GM12874 (cell line): ENCODE data around the gene TRH.

Source experiments
- TF ChIP-seq, protein P1 (sequence below): IDR thresholded peaks from 2 replicates; pipeline ENCODE4 v1.5.1; 2011; ENCODE audit warnings: low read depth, mild to moderate bottlenecking, control low read depth, low read length, moderate library complexity; ENCODE audit not compliant: insufficient read depth

TRH gene

DNA sequence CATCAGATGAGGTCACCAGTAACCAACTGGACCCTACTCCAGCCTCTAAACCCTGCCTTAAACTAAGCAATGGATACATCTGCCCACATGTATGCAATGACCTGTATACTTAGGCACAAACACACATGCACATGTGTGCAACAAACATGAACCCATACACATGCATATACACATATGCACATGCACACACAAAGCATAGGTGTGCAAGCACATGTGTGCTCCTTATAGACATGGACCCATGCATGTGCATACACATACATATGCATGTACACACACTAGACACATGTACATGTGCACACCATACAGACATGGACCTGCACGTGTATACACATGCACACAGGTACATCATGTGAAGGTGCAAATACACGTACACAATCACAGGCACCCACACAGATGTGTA is 8.6 kb upstream of the TRH start:
- TF ChIP-seq, protein P1, sequence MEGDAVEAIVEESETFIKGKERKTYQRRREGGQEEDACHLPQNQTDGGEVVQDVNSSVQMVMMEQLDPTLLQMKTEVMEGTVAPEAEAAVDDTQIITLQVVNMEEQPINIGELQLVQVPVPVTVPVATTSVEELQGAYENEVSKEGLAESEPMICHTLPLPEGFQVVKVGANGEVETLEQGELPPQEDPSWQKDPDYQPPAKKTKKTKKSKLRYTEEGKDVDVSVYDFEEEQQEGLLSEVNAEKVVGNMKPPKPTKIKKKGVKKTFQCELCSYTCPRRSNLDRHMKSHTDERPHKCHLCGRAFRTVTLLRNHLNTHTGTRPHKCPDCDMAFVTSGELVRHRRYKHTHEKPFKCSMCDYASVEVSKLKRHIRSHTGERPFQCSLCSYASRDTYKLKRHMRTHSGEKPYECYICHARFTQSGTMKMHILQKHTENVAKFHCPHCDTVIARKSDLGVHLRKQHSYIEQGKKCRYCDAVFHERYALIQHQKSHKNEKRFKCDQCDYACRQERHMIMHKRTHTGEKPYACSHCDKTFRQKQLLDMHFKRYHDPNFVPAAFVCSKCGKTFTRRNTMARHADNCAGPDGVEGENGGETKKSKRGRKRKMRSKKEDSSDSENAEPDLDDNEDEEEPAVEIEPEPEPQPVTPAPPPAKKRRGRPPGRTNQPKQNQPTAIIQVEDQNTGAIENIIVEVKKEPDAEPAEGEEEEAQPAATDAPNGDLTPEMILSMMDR = no peak

DNA sequence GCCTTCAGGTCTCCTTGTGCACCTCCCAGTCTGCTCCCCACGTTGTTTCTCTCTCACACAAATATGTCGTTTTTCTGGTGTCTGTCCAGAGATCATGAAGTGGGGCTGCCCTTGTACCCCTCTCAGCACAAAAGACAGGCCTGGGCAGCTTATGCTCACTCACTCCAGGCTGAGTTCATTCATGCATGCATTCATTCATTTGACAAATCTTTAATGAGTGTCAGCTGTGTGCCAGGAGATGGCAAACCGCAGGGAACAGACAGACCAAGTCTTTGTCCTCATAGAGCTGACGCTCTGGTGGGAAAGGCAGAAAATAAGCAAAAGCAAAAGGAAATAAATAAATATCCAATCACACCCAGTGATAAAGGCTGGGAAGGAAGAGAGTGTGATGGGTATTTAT is 7.6 kb upstream of the TRH start:
- TF ChIP-seq, protein P1 = no peak

DNA sequence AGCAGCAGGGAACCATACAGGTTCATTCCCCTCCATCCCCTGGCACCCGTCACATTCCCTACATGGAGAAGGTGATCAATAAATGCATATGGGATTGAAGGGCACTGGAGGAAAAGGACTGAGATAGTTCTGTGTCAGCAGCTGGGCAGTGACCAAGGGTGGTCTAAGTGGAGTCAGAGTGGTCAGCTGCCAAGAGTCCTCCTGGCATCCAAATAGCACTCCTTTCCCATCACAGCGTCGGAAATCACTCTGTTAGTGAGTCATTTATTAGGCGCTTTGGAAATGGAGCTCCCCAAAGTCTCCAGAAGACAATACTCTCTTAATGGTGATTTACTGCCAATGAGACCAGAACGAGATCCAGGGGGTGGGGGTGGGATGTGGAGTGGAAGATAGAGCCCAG is 6.8 kb upstream of the TRH start:
- TF ChIP-seq, protein P1 = no peak

DNA sequence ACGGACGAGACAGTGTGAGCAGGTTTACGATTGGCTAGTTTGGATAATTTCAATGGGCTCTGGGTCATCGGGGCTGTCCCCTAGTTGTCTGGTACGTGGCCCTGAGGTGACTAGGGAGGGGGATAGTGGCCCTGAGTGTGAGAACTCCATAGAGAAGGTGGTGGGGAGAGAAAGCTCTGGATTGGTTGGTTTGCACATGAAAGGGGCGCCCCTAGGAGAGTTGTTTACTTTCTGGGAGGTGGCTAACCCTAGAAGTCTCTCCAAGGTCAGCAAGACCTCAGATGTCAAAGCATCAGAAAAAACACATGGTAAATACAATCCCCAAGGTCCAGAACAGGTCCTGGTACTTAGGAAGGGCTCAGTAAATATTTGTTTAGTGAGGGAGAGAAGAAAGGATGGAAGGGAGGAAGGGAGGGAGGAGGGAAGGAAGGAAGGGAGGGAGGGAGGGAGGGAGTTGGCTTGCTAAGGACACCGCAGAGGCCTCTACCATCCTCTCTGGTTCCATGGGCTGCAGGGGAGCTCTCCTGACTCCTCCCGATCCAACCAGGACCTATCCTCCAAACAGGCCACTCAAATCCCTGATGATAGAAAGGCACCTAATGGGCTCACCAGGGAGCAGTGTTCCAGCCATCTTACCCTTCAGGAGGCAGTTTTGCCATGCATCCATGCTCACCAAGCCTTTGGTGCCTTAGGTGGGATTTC is 3.0 kb upstream of the TRH start:
- TF ChIP-seq, protein P1 = no peak

DNA sequence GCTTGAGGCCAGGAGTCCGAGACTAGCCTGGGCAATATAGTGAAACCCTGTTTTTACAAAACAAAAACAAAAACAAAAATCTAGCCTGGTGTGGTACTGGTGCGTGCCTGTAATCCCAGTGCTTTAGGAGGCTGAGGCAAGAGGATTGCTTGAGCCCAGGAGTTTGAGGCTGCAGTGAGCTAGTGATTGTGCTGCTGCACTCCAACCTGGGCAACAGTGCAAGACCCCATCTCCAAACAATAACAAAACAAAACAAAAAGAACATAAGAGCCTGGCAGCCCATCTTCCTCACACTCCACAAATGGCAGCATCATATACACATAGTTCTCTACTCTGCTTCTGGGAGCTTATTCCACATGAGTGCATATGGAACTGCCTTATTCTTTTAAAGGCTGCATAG is 2.2 kb upstream of the TRH start:
- TF ChIP-seq, protein P1 = no peak

DNA sequence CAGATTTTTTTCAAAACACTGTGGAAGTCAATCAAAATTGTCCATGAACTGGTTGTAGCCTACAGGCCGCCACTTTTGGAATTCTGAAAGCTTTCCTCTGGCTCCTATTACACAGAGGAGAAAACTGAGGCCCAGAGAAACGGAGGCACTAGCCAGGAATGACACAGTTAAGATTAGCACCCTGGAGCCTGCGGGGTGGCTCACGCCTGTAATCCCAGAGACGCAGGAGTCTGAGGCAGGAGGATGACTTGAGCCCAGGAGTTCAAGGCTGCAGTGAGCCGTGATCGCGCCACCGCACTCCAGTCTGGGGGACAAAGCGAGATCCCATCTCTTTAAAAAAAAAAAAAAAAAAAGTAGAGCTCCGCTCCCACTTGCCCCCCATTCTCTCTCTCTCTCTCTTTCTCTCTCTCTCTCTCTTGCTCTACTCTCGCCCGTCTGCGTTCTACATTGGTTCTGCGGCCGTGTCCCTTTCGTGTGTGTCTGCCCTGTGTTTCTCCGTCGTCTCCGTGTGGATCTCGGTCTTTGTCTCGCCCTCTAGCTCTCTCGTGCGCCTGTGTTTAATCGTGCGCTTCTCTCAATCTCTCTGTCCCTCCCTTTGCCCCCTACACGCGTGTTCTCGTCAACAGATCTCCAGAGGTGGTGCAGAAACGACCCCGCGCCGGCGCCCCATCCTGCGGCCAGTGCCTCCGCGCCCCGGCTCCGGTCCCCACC is 512 bp upstream of the TRH start:
- TF ChIP-seq, protein P1 = no peak

DNA sequence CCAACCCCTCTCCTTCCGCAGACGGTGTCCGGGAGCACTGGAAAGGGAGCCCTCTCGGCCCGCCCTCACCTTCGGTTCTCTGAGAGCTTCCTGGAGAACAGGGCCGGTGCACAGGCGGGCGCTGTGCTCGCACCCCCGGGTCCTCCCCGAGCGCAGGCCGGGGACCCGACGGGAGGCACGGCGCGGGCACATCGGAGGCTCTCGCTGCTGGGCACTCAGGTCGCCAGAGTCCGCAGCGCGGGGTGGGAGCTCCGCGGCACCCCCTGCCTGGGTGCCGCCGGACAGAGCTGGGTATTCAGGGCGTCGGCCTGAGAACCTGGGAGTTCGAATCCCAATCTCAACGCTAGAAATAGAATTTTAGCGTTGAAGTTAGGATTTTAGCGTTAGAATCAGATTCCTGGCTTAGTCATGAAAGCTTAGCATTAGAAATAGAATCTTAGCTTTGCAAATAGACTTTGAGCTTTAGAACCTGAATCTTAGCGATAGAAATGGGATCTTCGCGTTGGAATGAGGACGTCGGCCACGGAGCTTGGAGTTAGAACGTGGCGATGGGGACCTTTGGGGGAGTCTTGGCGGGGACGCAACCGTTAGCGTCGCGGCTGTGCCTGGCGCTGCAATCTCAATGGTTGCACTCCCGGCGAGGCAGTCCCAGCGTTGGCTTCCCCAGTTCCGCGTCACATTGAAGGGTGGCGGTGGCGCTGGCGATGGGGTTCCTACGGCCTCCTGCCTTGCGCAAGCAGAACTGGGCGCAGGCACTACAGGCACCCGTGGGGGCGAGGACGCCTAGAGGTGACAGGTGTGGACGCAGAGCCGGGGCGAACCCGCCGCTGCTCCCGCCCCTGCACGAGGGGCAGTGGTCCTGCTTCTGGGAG is 549 bp downstream of the TRH start:
- TF ChIP-seq, protein P1 = no peak
